Dedifferentiated amniotic fluid mesenchymal stem cell (primary cell): Measurements from ENCODE around the gene POLR1C.
"Not testable (repeated sequence)": the region's sequence is repeated elsewhere in the genome, so short reads cannot be mapped to it uniquely, and the experiment has no call there.

Experiments used
- DNase-seq: peaks from one replicate; pipeline ENCODE4 v3.0.0-alpha.2; 2016; ENCODE audit errors: extremely low spot score

POLR1C gene

GRCh38 chr6:43516697-43517504 is at the start of gene POLR1C, which contains the start of gene YIPF3:
TSS of gene POLR1C (plus strand) at chr6:43517089. CDS start at chr6:43517110, 21 bp downstream.
TSS of gene YIPF3 (minus strand) at chr6:43516926. CDS start at chr6:43516807, 119 bp downstream.
- peak; percentile 99 for DNase-seq

- not testable (repeated sequence) for DNase-seq
Measured at GRCh38 chr6:43467265-43467664, 49.6 kb upstream of the POLR1C start.

- DNase-seq: no peak
Measured at GRCh38 chr6:43467752-43468151, 49.1 kb upstream of the POLR1C start.

DNA sequence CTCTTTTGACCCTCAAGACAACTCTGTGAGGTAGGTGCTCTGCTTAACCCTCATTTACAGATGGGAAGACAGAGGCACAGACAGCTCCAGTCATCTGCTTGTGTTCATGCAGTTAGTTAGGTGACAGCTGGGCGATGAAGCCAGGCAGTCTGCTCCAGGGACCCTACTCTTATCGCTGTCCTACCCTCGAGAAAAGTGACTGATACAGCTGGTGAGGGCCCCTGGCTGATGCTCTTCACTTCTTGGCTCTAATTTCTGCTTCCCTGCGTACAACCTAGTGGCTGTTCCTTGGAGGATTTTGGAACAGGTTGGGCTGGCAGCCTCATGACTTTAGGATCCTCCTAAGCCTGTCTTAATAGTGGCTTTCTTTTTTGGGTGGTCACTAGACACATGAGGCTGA is 48.6 kb upstream of the POLR1C start:
- no peak for DNase-seq

DNA sequence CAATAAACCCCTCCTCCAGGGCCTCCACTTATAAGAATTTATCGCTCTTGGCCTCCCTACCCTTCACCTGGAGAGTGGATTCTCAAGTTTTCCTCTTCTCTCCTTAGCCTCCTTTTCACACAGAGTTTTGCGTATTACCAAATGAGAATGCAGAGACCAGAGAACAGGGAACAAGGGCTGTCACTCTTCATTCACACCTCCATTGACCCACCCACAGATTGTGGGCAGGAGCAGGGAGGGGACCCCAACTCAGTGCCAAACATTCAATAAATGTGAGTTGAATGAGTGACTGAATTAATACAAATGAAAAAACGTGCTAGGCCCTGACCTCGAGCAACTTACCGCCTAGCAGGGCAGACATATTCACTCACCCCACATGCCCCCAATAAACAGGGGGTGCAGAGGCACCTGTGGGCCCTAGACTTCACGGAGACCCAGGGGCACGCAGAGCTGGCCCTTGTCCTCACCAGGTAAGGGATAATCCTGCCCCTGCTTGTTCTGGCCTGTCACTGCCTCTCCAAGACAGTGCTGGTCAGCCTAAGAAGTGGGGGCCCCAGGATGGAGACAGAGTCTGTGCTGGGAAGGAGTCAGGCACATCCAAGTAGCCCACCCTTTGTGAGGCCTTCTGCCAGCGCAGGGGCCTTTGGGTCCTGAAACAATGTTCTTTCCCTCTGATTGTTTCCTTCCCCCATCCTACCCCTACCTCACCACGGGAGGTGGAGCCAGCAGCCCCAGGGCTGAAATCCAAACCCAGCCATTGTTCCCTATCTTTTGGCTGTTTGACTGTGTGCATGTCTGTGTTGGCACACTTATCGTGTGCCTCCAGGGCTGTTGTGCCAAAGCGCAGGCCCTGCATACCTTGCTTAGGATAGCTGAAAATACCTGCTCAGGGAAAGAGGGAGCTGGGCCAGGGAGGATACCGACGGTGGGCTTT is 47.9 kb upstream of the POLR1C start:
- DNase-seq: no peak

DNA sequence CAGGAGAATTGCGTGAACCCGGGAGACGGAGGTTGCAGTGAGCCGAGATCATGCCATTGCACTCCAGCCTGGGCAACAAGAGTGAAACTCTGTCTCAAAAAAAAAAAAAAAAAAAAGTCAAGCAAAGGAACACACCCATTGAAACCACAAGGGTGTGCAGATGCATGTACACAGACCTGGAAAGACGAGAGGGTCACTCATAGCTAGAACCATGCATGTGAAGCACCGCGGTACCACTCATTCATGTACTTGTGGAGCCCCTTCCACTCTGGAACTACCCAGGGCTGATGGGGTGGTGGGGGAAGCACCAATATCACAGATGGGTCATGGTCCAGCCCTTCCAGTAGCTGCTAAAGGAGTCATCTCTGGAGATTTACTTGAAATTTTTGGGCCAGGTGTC is 46.9 kb upstream of the POLR1C start:
- DNase-seq: no peak

DNA sequence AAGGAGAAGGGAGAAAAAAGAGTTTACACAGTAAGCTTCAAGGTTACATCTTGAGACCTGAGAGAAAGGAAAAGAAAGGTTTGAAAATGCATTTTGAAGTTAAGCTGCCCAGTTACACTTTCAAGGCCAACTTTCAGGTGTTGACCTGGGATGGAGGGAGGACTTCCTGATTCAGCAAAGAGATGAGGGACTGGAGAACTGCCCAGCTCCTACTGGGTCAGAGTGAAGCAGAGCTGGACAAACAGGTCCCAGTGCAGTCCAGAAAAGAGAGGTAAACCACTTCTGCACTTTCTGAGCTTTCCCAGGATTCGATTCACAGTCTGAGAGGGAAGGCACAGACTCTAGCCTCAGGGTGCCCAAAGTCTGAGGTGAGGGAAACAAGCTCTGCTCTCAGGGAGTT is 45.5 kb upstream of the POLR1C start:
- DNase-seq: no peak

DNA sequence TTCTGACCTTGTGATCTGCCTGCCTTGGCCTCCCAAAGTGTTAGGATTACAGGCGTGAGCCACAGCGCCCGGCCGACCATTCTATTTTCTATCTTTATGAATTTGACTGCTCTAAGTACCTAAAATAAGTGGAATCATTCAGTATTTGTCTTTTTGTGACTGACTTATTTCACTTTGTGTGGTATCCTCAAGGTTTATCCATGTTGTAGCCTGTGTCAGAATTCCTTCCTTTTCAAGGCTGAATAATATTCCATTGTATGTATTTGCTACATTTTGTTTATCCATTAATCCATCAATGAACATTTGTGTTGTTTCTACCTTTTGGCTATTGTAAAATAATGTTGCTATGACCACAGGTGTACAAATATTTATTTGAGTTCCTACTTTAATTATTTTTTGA is 44.4 kb upstream of the POLR1C start:
- no peak for DNase-seq

GRCh38 chr6:43475516-43475915 is 41.4 kb upstream of the POLR1C start:
- no peak for DNase-seq

DNA sequence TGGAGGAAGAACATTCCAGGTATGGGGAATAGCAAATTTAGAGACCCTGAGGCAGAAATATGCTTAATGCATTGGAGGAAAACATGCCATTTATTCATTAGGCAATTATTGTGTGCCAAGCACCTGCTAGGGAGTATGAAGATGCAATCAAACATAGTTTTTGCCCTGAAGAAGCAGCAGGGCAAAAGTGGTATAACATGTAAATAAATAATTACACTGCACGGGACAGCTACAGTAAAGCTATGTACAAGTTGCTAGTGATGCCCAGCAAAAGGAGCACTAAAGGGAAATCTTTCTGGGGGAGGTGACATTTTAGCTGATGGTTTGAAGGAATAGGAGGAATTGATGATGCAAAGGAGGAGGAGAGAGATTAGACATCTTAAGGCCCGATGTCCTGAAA is 40.1 kb upstream of the POLR1C start:
- DNase-seq: no peak

GRCh38 chr6:43477235-43478007 is 39.5 kb upstream of the POLR1C start, which contains the start of gene TJAP1:
TSS of gene TJAP1 (plus strand) at chr6:43477570. CDS start at chr6:43499002, 21,432 bp downstream.
- DNase-seq: peak; percentile 84

GRCh38 chr6:43478008-43478372 is 38.9 kb upstream of the POLR1C start:
- DNase-seq: no peak

DNA sequence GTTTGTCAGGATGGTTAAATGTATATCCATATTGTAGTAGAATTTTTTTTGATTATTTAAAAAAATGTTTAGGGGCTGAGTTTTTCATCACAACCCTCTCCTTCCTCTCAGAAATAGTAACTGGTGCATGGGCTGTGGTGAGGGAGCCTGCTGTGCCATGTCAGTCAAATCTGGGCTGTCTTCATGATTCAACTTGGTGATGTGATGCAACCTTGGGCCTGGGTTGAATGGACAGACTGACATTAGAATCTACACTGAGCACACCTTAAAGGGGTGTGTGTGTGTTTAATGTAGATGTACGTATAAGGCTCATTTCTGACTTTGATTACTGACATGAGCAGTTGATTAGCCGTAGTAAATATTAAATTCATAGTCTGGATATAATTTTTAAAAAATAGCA is 35.8 kb upstream of the POLR1C start:
- no peak for DNase-seq

DNA sequence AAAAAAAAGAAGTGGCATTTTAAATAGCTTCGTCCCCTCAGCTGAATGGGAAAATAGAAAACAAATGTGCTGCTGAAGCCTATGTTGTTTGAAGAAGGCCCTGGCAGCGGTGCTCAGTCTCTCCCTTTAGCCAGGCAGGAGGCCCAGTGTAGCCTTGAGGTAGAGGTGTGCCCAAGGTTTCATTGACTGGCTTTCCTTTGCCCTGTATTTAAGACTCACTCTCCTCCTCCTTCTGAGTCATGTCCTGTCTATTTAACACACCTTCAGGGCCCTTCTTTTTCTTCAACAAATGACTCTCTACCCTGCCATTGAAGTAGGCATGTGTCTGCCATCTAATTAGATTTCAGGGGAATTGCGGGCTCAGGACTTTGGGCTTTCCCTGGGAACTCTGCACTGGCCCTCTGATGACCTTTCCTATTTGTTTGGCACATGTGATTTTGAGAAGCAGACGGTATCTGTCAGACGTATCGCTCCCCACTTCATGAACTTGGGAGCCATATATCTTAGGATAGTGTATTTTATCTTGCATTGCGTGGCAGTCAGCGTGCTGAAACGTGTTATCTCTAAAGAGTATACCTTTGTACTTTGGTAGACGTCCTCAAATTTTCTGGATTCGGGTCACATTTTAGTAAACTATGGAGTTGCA is 35.2 kb upstream of the POLR1C start:
- no peak for DNase-seq

DNA sequence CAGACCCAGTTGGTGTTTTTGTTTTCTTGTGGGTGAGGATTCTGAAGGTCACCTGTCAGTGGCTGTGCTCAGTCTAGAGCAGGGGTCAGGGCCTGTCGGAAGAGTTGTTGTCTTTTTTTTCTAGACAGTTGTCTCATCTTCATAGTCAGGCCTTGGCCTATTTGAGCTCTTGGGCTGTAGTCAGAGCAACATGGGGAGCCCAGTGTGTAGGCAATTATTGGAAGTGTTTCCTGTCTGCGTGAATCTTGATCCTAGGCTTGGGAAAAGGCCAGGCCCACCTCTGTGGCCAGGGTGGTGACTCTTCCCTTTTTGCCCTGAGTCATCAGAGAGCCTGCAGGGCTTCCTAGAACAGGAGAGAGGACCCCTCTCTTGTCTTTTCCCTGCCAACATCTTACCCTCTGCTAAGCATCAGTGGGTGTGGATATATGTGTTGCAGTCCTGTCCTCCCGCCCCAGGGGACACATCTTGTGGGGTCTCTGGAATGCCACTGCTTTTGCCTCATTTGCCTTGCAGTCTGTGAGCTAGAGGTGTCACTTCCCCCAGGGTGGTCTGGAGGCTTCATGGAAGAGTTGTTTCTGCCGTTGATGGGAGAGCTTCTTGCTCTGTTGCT is 28.1 kb upstream of the POLR1C start:
- no peak for DNase-seq

GRCh38 chr6:43489277-43490072 is 27.4 kb upstream of the POLR1C start:
- DNase-seq: no peak

DNA sequence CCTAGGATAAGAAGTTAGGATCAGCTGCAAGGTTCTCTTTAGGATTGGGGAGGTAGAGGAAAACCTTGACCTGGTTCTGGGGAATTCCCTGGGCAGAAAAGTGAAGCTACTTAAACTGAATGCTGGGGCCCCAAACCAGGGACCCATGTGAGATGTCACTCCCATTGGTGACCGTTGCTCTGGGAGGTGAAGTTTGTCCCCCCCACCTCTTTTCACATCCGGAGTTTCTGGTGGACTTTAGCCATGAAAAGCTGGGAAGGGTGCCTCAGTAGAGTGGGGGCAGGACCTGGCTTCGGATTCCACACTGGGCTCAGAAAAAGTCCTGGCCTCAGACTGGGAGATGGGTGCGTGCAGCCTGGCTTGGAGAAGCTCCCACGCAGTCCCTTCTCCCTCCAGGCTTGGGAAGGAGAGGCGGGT is 26.4 kb upstream of the POLR1C start:
- no peak for DNase-seq

GRCh38 chr6:43491750-43492661 is 24.9 kb upstream of the POLR1C start:
- DNase-seq: peak; percentile 66

DNA sequence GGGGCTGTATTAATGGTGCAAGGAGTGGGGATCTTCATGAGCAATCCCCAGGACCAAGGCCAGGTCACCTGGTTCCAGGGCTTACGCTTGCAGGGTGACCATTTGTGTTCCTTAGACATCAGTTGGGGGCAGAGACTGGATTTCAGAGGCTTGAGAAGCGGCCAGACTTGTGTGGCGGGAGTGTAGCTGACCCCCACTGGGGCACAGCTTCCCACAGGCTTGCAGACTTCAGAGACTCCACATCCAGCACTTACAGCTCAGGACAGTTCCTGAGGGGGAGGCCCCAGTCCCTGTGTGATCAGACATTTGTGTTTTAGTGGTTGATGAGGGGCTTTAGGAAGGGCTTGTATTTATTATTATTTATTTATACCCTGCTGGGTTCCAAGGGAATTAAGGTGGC is 24.2 kb upstream of the POLR1C start:
- DNase-seq: no peak
